Endothelial cell of umbilical vein (primary cell): ENCODE data around the gene ACAD11. TPM values are rescaled to one million over a fixed set of nuclear protein-coding genes. Genes with fewer than 3 reads are reported as not detected.

Experiments
- BruUV-seq: library from RNA; stranded (reverse); fragments of 400-500 nt; replicated peaks from 2 replicates; lab custom pipeline; 2021; lab: Mats Ljungman, UMichigan
- CTCF ChIA-PET: fragments of 300-600, 350-600 bp; sonication (Branson Sonifier 250); formaldehyde crosslinking; loops from one replicate; lab custom pipeline; 2021; ENCODE audit warnings: antibody characterized with exemption, inconsistent platforms; lab: Charles Lee
- POLR2A ChIA-PET: fragments of 300-600, 350-600 bp; sonication (Branson Sonifier 250); formaldehyde crosslinking; loops from one replicate; lab custom pipeline; 2021; ENCODE audit warnings: antibody characterized with exemption, inconsistent platforms; lab: Charles Lee
- DNase-seq: peaks from one replicate; pipeline ENCODE4 v3.0.0-alpha.2; 2011; ENCODE audit warnings: low read depth, low spot score
- FAIRE-seq: peaks from 2 replicates; lab custom pipeline; 2011; peaks lifted over from hg19 to GRCh38; lab: Jason Lieb, UNC
- H2AFZ ChIP-seq: 2 replicates; pipeline ENCODE4 v1.6.0; 2012; ENCODE audit warnings: low read depth, low read length, control low read depth, inconsistent platforms
- H3K27ac ChIP-seq: 2 replicates; pipeline ENCODE4 v1.5.1; 2011; ENCODE audit warnings: low read depth, mild to moderate bottlenecking, control low read depth, low read length, moderate library complexity; ENCODE audit not compliant: insufficient read depth
- H3K27me3 ChIP-seq, 2 experiments: 2 replicates each; pipeline versions ENCODE4 v1.6.0 to v1.6.1; 2011; ENCODE audit warnings: low read length in 2 of 2, mixed read lengths in 1 of 2; ENCODE audit not compliant: control insufficient read depth in 2 of 2, insufficient read depth in 2 of 2
- H3K36me3 ChIP-seq, 2 experiments: 2 replicates in 1 of 2; 3 replicates in 1 of 2; pipeline ENCODE4 v1.5.1; 2011; ENCODE audit warnings: low read length in 2 of 2, mild to moderate bottlenecking in 1 of 2, moderate library complexity in 1 of 2; ENCODE audit not compliant: control insufficient read depth in 2 of 2, insufficient read depth in 2 of 2; ENCODE audit errors: extremely low read depth in 1 of 2
- H3K4me1 ChIP-seq: 3 replicates; pipeline ENCODE4 v1.5.1; 2011; ENCODE audit warnings: mild to moderate bottlenecking, low read length; ENCODE audit not compliant: control insufficient read depth, insufficient read depth; ENCODE audit errors: extremely low read depth
- H3K4me2 ChIP-seq: 2 replicates; pipeline ENCODE4 v1.6.1; 2011; ENCODE audit warnings: low read length, control low read depth, mixed read lengths; ENCODE audit not compliant: insufficient read depth
- H3K4me3 ChIP-seq, 3 experiments: fragments of 200-600 bp in 1 of 3; sonication (generic), shearing (Covaris generic) in 1 of 3; replicated peaks in 1 of 3; 2 replicates each; pipeline ENCODE4 v1.5.1; 2011 to 2016; ENCODE audit warnings: control low read depth in 3 of 3, low read length in 3 of 3, mild to moderate bottlenecking in 2 of 3, inconsistent platforms in 1 of 3, low read depth in 1 of 3, moderate library complexity in 1 of 3; ENCODE audit not compliant: insufficient read depth in 1 of 3
- H3K79me2 ChIP-seq: 2 replicates; pipeline ENCODE4 v1.6.0; 2012; ENCODE audit warnings: low read length, inconsistent platforms; ENCODE audit not compliant: control insufficient read depth, insufficient read depth
- H3K9ac ChIP-seq: replicated peaks from 2 replicates; pipeline ENCODE3; 2011; ENCODE audit warnings: low read length, control low read depth; ENCODE audit not compliant: insufficient read depth; ENCODE audit errors: extremely low read depth
- H3K9me1 ChIP-seq: replicated peaks from 3 replicates; pipeline ENCODE4 v1.6.0; 2011; ENCODE audit warnings: mild to moderate bottlenecking, low read length; ENCODE audit not compliant: control insufficient read depth, insufficient read depth; ENCODE audit errors: extremely low read depth
- H3K9me3 ChIP-seq: replicated peaks from 2 replicates; pipeline ENCODE4 v1.5.1; 2012; ENCODE audit warnings: low read length, inconsistent platforms; ENCODE audit not compliant: control insufficient read depth, insufficient read depth
- H4K20me1 ChIP-seq: replicated peaks from 2 replicates; pipeline ENCODE3; 2011; ENCODE audit warnings: mild to moderate bottlenecking, low read length; ENCODE audit not compliant: control insufficient read depth, insufficient read depth; ENCODE audit errors: extremely low read depth
- EZH2 ChIP-seq: IDR thresholded peaks from 2 replicates; pipeline ENCODE4 v1.6.1; 2012; ENCODE audit warnings: borderline replicate concordance, low read depth, mild to moderate bottlenecking, moderate library complexity, low read length, inconsistent platforms; ENCODE audit not compliant: severe bottlenecking
- FOS ChIP-seq: IDR thresholded peaks from 2 replicates; pipeline ENCODE4 v1.6.1; 2011; ENCODE audit warnings: mild to moderate bottlenecking, low read length, moderate library complexity, borderline replicate concordance; ENCODE audit not compliant: insufficient read depth
- GATA2 ChIP-seq: IDR thresholded peaks from 2 replicates; pipeline ENCODE4 v1.7.0; 2011; ENCODE audit warnings: low read depth, mild to moderate bottlenecking, moderate library complexity, mixed read lengths, low read length; ENCODE audit not compliant: insufficient read length, insufficient read depth
- JUN ChIP-seq: IDR thresholded peaks from 2 replicates; pipeline ENCODE4 v1.6.1; 2011; ENCODE audit warnings: borderline replicate concordance, low read depth; ENCODE audit not compliant: insufficient read length, insufficient read depth
- MYC ChIP-seq: IDR thresholded peaks from one replicate; pipeline ENCODE4 v1.6.1; 2011; ENCODE audit warnings: mild to moderate bottlenecking, low read depth, low read length
- POLR2A ChIP-seq: IDR thresholded peaks from 2 replicates; pipeline ENCODE4 v1.6.1; 2012; ENCODE audit warnings: low read depth, mild to moderate bottlenecking, control low read depth, low read length
- POLR2AphosphoS5 ChIP-seq: IDR thresholded peaks from 2 replicates; pipeline ENCODE4 v1.6.1; 2012; ENCODE audit warnings: low read depth, mild to moderate bottlenecking, control low read depth, low read length, moderate library complexity; ENCODE audit not compliant: insufficient read depth
- dilution Hi-C: fragments of 300-500 bp; cut with MboI; formaldehyde crosslinking; loops from one replicate; pipeline ENCODE4 v1.15.0; 2019; ENCODE audit warnings: low sequenced_read_pairs; ENCODE audit not compliant: extremely low pct_ligation_motif_present
- intact Hi-C: fragments of 100-400 bp; cut with micrococcal nuclease; formaldehyde crosslinking; loops from one replicate; pipeline ENCODE4 v1.10.0; 2022
- polyA plus RNA-seq, 4 experiments: library from polyadenylated mRNA; depleted of rRNA in 3 of 4; stranded (reverse) in 3 of 4; unstranded in 1 of 4; fragments of >200 nt; gene quantifications; 2 replicates each; pipeline versions ENCODE4 v1.2.1 to v1.2.3, GENCODE V29; 2011 to 2012; ENCODE audit warnings: missing spikeins in 1 of 4
- total RNA-seq: library from RNA; stranded (reverse); gene quantifications from 2 replicates; pipeline ENCODE4 v1.2.3, GENCODE V29; 2021
- TF ChIP-seq, protein P1 (sequence below), 2 donors: IDR thresholded peaks; 1 replicate in 1 of 2; 2 replicates in 1 of 2; pipeline ENCODE4 v1.5.1; 2011; ENCODE audit warnings: low read length in 2 of 2, mild to moderate bottlenecking in 2 of 2, moderate library complexity in 2 of 2, control low read depth in 1 of 2, inconsistent platforms in 1 of 2, low read depth in 1 of 2; ENCODE audit not compliant: insufficient read depth in 1 of 2; ENCODE audit errors: extremely low read depth in 1 of 2
- TF ChIP-seq, protein P2 (sequence below): IDR thresholded peaks from 2 replicates; pipeline ENCODE4 v1.6.1; 2011; ENCODE audit not compliant: insufficient read depth, insufficient read length

ACAD11 gene
- total and polyA plus RNA-seq, 2 donors (not counting 3 experiments of a cell fraction or from before 2014, with no cell fraction given) = 9.6 to 17.9 TPM

DNA sequence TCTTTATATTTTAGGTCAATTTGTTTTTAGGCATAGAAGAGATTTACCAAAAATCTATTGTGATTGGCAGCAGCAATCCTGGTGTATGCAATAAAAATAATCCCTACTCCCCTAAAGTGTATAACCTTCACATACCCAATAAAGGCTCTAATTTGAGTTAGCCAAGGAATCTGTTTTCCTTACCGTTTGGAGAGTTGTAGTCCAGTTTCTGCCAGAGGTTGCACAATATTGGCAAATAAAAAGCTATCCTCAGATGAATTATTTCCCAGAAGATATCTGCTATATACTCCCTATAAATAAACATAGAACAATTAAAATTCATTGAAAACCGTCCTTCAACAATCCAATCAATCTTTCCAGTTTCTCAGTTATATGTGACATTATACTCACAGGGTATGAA, 31.5 kb downstream of the ACAD11 start:
- Histone ChIP-seq H3K9me3 (no peaks in the 10 kb centered on the region), H3K36me3 (peaks cover 0 to 2% of the 10 kb centered on the region in 2 experiments), H3K4me2 (no peak overlapping the region), H3K4me3 (no peak overlapping the region), H3K79me2 (no peaks in the 10 kb centered on the region), H3K9me1 (no peaks in the 10 kb centered on the region), H3K4me1 (peaks cover 18% of the 10 kb centered on the region), H3K9ac (no peak overlapping the region), H4K20me1 (no peaks in the 10 kb centered on the region), H2AFZ (no peak overlapping the region), H3K27me3 (no peaks in the 10 kb centered on the region), H3K27ac (no peak overlapping the region)
- intact Hi-C loops = no loop called here
- TF ChIP-seq POLR2A (no peak), GATA2 (no peak), POLR2AphosphoS5 (no peak), EZH2 (no peak), JUN (no peak), MYC (no peak), FOS (no peak)
- TF ChIP-seq, protein P1, sequence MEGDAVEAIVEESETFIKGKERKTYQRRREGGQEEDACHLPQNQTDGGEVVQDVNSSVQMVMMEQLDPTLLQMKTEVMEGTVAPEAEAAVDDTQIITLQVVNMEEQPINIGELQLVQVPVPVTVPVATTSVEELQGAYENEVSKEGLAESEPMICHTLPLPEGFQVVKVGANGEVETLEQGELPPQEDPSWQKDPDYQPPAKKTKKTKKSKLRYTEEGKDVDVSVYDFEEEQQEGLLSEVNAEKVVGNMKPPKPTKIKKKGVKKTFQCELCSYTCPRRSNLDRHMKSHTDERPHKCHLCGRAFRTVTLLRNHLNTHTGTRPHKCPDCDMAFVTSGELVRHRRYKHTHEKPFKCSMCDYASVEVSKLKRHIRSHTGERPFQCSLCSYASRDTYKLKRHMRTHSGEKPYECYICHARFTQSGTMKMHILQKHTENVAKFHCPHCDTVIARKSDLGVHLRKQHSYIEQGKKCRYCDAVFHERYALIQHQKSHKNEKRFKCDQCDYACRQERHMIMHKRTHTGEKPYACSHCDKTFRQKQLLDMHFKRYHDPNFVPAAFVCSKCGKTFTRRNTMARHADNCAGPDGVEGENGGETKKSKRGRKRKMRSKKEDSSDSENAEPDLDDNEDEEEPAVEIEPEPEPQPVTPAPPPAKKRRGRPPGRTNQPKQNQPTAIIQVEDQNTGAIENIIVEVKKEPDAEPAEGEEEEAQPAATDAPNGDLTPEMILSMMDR (IDR thresholded peaks at IDR 0.05; ENCODE audit: extremely low read depth in 1 of 2, insufficient read depth in 1 of 2, low read depth in 1 of 2, low read length in 2 of 2) = no peak
- TF ChIP-seq, protein P2, sequence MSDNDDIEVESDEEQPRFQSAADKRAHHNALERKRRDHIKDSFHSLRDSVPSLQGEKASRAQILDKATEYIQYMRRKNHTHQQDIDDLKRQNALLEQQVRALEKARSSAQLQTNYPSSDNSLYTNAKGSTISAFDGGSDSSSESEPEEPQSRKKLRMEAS = no peak
- no TSS peak for BruUV-seq
- no peak for DNase-seq
- CTCF ChIA-PET = no interaction called here
- POLR2A ChIA-PET = no interaction called here
- FAIRE-seq = no peak
- dilution Hi-C loops = loop anchor here (25.0 kb wide), 1 partner anchor 91 kb away; no protein-coding TSS in a partner anchor
